ENCODE measurements around the gene SH3RF3.

DNA sequence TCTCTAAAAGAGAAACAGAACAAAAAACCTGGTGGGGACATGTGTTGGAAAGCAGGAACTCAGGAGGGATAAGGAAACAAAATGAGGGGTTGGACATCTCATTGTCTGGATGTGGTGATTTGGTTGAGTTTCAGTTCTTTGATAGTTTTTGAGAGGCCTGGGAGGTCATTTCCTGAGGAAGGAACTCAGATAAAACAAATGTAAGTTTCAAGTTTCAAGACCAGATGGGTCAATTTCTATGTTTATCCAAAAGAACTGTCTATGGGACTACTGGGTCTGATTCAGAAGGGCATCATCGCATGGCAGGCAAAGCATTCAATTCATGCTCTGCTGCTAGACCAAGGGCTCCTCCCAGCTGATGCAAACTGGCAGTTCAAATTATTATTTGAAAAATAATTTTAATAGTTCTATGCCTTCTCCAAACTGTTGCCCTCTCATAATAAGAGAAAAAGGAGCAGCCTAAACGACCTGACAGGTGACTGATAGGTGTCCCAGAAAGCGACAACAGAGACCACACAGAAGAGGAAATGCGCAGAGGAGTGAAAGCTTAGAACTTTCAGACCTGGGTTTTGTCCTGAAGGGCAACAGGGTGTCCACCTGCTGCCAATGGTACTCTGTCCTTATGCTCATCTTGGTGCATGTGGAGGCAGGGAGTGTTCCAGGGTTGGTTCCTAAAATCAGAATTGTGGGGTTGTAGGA, 39.3 kb upstream of the SH3RF3 start:
- TF ChIP-seq ZC3H10 (CRISPR knock-in tag; IDR thresholded peaks at IDR 0.05): no peak
- no peak for TF ChIP-seq PATZ1 (CRISPR knock-in tag; IDR thresholded peaks at IDR 0.05; ENCODE audit: borderline replicate concordance)
- no peak for TF ChIP-seq ARNTL (CRISPR knock-in tag; IDR thresholded peaks at IDR 0.05; ENCODE audit: borderline replicate concordance, low read depth)
- TF ChIP-seq CSDC2 (CRISPR knock-in tag; IDR thresholded peaks at IDR 0.05): no peak
- no peak for TF ChIP-seq BACH2 (CRISPR knock-in tag; IDR thresholded peaks at IDR 0.05; ENCODE audit: borderline replicate concordance)
- TF ChIP-seq RARB (CRISPR knock-in tag; IDR thresholded peaks at IDR 0.05): no peak
- no peak for TF ChIP-seq TOX (CRISPR knock-in tag; IDR thresholded peaks at IDR 0.05; ENCODE audit: borderline replicate concordance)
- TF ChIP-seq SNAI2 (CRISPR knock-in tag; IDR thresholded peaks at IDR 0.05): no peak

Data from SK-N-SH treated with all-trans-retinoic acid at 6 μM for 48 hours (cell line).